SKM-1 treated with dmso at 0.1 percent for 144 hours (cell line): ENCODE measurements around the gene MAP2K7.
A peak's percentile ranks its signal among the peaks of the same experiment; 100 is the strongest.
"Not testable (repeated sequence)": the region's sequence is repeated elsewhere in the genome, so short reads cannot be mapped to it uniquely, and the experiment has no call there.

Source experiments
- DNase-seq: peaks from one replicate; lab custom pipeline; 2025; ENCODE audit not compliant: unreplicated experiment; lab: John Stamatoyannopoulos, UW

Gene MAP2K7

DNA sequence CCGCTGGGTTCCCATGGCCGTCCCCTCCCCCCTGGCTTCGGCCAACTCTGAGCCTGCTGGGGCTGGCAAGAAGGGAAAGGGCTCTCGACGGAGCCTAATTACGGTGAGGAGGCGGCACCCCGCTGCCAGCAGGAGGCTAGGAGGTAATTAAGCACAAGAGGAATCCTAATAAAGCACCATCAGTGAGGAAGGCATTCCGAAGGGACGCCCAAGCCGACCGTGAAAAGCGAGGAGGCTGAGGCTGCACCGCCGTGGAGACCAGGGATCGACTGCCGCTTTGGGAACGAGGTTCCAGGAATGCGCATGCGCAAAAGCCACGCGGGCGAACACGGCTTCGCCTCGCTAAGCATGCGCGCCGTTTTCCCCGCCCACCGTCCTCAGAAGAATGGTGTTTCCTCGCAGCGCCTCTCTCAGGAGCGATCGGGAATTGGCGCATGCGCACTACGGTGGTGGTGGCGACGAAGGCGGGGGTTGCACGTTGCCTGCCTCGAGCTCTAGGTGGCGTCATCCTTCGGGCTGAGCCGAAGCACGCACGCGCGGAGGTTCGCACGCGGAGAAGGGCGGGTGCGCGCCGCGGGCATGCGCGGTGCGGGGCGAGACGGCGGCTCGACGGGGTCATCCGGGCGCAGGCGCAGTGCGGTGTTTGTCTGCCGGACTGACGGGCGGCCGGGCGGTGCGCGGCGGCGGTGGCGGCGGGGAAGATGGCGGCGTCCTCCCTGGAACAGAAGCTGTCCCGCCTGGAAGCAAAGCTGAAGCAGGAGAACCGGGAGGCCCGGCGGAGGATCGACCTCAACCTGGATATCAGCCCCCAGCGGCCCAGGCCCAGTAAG lies at the start of gene MAP2K7:
TSS of gene MAP2K7 (plus strand) at position 634 of the 830 bp plus-strand sequence. CDS start at position 702, 68 bp downstream.
- DNase-seq: peak; percentile 98

GRCh38 chr19:7855426-7856108 lies 48.1 kb upstream of the MAP2K7 start:
- no peak for DNase-seq

DNA sequence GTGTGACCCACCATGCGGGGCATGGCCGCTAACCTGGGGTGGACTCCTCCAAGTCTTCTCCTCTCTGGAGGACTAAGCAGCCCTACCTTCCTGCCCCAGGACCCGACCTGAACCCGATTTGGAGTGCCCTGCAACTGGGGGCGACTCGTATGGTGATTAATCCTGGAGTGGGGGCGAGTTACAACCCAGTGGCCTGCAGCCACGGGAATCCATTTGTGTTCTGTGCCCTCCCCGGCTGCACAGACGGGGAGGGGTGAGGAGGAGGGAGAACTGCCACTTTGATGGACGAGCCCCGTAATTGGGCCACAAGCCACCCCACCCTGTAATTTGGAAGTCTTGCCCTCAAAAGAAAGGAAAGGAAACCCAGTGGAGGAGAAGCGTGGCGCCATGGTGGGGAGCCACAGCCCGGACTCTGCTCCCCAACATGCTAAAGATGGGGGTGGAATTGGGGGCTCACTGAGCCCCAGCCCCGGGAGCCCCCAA lies 47.5 kb upstream of the MAP2K7 start:
- no peak for DNase-seq

DNA sequence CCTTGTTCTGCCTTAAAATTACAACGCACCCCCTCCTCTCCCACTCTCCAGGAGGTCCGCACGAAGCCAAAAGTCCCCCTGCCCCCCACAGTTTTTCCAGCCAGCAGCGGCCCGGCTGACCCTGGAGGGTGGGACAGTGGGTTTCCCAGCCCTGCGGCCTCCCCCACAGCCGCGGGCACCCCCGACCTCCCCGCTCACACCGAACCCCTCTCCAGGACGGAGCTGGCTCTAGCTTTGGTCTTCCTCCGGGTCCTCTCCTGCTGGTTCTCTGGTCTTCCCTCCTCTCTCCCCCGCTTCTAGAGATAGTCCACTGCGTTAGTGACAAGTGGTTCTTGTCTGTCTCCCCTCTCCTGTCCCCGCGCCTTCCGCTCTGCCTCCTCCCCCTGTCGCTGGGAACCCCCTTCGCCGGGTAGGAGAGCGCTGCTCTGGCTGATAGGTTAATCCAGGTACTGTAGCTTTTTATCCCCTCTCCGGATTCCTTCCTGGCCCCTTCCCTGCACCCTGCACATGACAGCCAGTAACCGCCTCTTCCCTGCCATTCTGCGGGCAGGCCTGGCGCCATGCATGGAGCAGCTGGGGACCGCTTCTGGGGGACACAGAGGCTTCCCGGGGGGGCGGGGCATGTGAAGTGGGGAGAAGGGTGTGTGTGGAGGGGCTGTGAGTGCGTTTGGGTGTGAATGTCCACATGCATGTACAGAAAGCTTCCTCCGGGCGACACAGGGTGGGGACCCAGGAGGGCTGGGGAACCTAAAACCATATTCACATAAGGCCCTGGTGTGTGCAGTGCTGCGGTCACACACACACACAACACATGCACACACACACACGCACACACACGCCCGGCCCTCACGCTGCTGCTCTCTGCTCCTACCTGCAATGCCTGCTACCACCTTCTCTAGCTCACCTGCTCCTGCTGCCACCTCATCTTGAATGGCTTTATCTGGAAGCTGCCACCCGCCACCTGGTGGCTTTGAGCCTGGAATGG lies 46.7 kb upstream of the MAP2K7 start:
- DNase-seq: no peak

DNA sequence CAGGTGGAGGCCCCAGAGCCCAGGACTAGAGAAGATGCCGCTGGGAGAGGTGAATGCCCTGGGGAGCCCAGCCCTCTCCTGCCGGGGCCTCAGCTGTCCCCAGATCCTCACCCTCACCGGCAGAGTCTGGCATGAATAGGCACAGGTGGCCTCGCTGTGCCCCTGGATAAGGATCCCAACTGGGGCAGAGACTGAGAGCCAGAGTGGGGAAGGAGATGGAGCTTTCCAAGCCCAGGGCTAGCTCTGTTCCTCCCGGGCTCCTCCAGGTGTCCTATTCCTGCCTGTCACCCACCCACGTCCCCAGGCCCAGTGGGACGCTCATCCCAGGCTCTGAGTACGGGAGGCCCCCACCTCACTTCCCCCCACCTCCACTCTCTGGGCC lies 46.0 kb upstream of the MAP2K7 start:
- DNase-seq: no peak

- DNase-seq: no peak
These were observed 45.4 kb upstream of the MAP2K7 start for GRCh38 chr19:7858109-7858770.

- DNase-seq: not testable (repeated sequence)
These were observed 44.6 kb upstream of the MAP2K7 start for GRCh38 chr19:7859087-7859486.

DNA sequence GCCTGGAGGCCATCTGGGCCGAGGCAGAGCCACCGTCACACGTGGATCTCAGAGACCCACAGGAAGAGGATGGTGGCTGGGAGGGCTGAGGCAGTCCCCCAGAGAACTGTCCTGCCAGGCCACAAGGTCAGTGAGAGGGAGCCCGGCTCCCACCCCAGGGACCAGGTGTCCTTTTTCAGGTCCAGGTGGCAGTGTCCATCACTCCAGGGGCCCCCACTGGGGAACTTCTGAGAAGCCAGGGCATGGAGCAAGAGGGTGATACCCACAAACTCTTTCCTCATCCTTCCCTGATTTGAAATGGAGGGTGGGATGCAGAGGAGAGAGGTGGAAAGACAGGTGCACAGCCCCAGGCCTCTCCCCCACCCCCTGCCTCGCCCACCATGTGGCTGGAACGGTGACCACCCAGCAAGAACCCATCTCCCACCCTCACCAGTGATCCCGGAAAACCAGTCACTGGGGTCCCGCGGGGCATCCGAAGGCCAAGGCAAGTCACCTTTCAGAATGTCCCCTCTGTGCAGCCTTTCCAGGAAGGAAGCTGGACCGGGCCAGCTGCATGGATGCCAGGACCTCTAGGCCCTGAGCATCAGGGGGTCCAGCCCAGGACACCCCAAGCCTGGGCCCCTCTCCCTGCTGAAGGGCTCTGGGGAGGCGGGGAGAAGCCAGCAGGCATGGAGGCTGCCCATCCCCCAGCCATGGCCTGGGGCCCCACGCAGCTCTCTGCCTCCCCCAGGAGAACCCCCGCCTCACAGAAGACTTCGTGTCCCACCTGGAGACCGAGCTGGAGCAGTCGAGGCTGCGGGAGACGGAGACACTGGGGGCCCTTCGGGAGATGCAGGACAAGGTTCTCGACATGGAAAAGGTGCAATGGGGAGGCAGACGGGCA lies 43.6 kb upstream of the MAP2K7 start:
- DNase-seq: no peak

GRCh38 chr19:7860714-7861618 lies 42.7 kb upstream of the MAP2K7 start:
- no peak for DNase-seq

DNA sequence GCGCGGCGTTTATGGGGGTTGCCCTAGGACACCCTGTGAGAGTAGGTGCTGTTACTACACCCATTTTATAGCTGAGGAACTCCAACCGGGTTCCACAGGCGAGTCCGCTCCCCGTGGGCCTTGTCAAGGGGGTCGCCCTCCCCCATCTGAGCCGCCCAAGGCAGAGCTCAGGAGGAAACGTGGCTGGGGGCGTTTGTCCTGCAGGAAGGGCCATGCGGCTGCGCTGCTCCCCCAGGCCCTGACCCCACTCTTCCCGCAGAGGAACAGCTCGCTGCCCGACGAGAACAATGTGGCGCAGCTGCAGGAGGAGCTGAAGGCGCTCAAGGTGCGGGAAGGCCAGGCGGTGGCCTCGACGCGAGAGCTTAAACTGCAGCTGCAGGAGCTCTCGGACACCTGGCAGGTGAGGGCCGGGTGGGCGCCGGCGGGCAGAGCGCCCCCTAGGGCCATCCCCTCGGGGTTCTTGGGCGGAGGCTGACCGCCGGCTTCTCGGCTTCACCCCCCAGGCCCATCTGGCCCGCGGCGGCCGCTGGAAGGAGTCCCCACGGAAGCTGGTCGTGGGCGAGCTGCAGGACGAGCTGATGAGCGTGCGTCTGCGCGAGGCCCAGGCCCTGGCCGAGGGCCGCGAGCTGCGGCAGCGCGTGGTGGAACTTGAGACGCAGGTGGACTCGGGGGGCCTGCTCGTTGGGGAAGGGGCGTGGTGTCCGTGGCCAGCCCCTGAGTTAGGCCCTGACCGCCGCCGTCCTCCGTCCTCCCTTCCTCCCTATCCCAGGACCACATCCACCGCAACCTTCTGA lies 41.9 kb upstream of the MAP2K7 start:
- DNase-seq: no peak

DNA sequence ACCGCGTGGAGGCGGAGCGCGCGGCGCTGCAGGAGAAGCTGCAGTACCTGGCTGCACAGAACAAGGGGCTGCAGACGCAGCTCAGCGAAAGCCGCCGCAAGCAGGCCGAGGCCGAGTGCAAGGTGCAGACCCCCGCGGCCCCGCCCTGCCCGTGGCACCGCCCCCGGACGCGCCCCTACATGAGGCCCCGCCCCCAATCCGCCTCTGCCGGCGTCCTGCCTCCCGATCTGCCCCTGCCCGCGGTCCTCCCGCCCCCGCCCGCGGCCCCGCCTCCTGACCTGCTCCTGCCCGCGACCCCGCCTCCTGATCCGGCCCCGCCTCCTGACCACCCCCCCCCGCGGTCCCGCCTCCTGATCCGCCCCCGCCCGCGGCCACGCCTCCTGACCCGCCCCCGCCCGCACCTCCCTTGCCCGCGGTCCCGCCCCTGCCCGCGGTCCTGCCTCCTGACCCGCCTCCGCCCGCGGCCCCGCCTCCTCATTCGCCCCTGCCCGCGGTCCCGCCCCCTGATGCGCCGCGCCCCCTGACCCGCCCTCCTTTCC lies 41.2 kb upstream of the MAP2K7 start:
- no peak for DNase-seq

DNA sequence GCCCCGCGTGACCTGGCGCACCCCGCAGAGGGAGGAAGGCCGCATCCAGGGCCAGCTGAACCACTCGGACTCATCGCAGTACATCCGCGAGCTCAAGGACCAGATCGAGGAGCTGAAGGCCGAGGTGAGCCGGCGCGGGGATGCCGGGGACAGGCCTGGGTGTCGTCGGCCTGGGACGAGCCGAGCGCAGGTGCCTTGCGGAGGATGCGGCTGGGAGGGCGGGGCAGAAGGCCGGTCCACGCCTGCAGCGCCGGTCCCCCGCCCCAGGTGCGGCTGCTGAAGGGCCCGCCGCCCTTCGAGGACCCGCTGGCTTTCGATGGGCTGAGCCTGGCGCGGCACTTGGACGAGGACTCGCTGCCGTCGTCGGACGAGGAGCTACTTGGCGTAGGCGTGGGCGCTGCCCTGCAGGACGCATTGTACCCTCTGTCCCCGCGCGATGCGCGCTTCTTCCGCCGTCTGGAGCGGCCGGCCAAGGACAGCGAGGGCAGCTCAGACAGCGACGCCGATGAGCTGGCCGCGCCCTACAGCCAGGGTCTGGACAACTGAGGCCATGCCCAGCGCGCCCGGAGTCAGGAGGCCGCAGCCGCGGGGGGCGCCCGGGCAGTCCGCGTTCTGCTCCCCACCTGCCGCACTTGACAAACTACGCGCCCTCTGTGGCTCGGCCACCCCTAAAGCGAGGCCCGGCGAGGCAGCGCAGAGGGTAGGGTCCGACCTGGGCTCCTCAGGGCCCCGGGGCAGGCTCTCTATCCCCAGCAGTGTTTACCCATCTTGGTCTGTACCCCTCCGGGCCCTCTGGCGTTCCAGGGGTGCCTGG lies 40.3 kb upstream of the MAP2K7 start:
- no peak for DNase-seq

DNA sequence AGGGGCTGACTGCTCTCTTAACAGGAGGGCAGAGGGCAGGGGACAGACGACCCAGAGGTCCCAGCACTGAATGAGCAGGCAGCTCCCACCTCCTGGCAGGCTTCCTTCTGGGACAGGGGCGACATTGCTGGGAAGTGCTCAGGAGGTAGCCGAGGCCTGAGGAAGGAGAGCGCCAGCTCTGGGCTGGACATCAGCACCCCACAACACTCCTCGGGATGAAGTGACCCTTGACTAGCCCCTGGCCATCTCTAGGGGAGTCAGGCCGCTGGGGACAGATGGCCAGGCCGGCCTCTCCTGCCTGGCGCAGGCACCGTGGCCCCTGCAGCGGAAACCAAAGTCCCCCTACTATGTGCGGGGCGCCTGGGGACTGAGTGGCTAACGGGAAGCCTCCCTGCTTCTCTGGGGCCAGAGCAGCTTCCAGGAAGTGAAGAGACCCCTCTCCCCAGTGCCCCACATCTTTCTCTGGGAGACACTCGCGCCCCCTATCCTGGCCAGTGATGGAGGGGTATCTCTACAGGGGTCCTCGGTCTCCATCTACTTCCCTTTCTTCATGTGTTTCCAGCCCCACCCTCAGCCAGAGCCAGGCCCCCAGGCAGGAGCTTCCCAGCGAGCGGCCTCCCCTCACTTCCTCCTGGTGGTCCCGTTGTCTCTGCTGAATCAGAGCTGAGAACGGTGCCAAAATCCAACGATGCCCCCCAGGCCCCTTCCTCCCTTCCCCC lies 39.5 kb upstream of the MAP2K7 start:
- DNase-seq: no peak

- no peak for DNase-seq
These were observed 39.0 kb upstream of the MAP2K7 start for GRCh38 chr19:7864690-7865074.

GRCh38 chr19:7865262-7865911 lies 38.3 kb upstream of the MAP2K7 start:
- DNase-seq: no peak
